Mucosa of descending colon (tissue), 3 donors: Measurements from ENCODE around the gene GOLPH3. TPM values are rescaled to one million over a fixed set of nuclear protein-coding genes. Genes with fewer than 3 reads are reported as not detected.

ENCODE experiments used
- ATAC-seq: fragments of 200-7000 bp; cut with Tn5 transposase; one replicate; pipeline ENCODE4 v1.9.1; 2020; ENCODE audit warnings: mild to moderate bottlenecking, moderate library complexity
- DNase-seq, 3 donors: peaks; one replicate each; pipeline ENCODE4 v3.0.0-alpha.2; 2020
- H3K36me3 ChIP-seq: fragments of 200-600 bp; one replicate; pipeline ENCODE4 v1.8.0; 2021; ENCODE audit warnings: low read depth, mild to moderate bottlenecking
- H3K4me1 ChIP-seq: fragments of 200-600 bp; one replicate; pipeline ENCODE4 v1.8.0; 2021; ENCODE audit warnings: low read depth, mild to moderate bottlenecking
- H3K4me3 ChIP-seq: fragments of 200-600 bp; one replicate; pipeline ENCODE4 v1.8.0; 2021; ENCODE audit warnings: mild to moderate bottlenecking
- H3K9me3 ChIP-seq: fragments of 200-600 bp; one replicate; pipeline ENCODE4 v1.8.0; 2021; ENCODE audit warnings: mild to moderate bottlenecking
- CTCF ChIP-seq: fragments of 200-600 bp; IDR thresholded peaks from one replicate; pipeline ENCODE4 v1.8.0; 2022; ENCODE audit warnings: antibody characterized with exemption, mild to moderate bottlenecking
- intact Hi-C, 2 donors: fragments of 100-400 bp; cut with DNase I in 1 of 2; cut with micrococcal nuclease in 1 of 2; formaldehyde crosslinking; loops; one replicate each; pipeline versions ENCODE4 v1.11.0 to v1.11.1; 2022; cut with DNase I, micrococcal nuclease
- total RNA-seq, 3 donors: library from RNA; stranded (reverse); fragmentation: NEBNext Ultra II Directional in 2 of 3; extraction: Animal tissue kit (Norgen Biotek cat#: 25700) in 2 of 3; gene quantifications; one replicate each; pipeline versions ENCODE4 v1.2.1 to v1.2.4, GENCODE V29; 2021 to 2023
- donor health status: DM: no; HTN: no; CAD: no; lungs with moderate emphysema.
- donor health status: DM: no; HTN: no; CAD: no.
- donor health status: DM: no; HTN: yes; CAD: no.

Gene GOLPH3
- total RNA-seq, 3 donors from 2014 or later: 101 to 178 (median 123) TPM

GRCh38 chr5:32138839-32139493, 35.2 kb downstream of the GOLPH3 start:
- no peaks in the 10 kb centered on the region for H3K9me3 ChIP-seq
- ATAC-seq (no peak), DNase-seq (no peak)
- H3K4me1 ChIP-seq: no peaks in the 10 kb centered on the region
- intact Hi-C loops: no loop called here
- no peak for TF ChIP-seq CTCF
- H3K36me3 ChIP-seq: no peaks in the 10 kb centered on the region
- H3K4me3 ChIP-seq: no peak overlapping the region

GRCh38 chr5:32136342-32136741, 37.8 kb downstream of the GOLPH3 start:
- DNase-seq (no peak), ATAC-seq (no peak)
- no peaks in the 10 kb centered on the region for H3K36me3 ChIP-seq
- no peak overlapping the region for H3K4me3 ChIP-seq
- no peaks in the 10 kb centered on the region for H3K9me3 ChIP-seq
- TF ChIP-seq CTCF: no peak
- intact Hi-C loops: no loop called here
- H3K4me1 ChIP-seq: no peaks in the 10 kb centered on the region

- Histone ChIP-seq H3K4me3 (no peak overlapping the region), H3K4me1 (no peaks in the 10 kb centered on the region), H3K36me3 (no peaks in the 10 kb centered on the region), H3K9me3 (no peaks in the 10 kb centered on the region)
- ATAC-seq: no peak
- intact Hi-C loops: no loop called here
- no peak for DNase-seq
- no peak for TF ChIP-seq CTCF
Observed at GRCh38 chr5:32135086-32135485, 39.0 kb downstream of the GOLPH3 start.

GRCh38 chr5:32132757-32133156, 41.4 kb downstream of the GOLPH3 start:
- no peak for TF ChIP-seq CTCF
- intact Hi-C loops: no loop called here

GRCh38 chr5:32131604-32132003, 42.5 kb downstream of the GOLPH3 start:
- Histone ChIP-seq H3K36me3 (no peaks in the 10 kb centered on the region), H3K4me3 (no peak overlapping the region), H3K9me3 (no peaks in the 10 kb centered on the region), H3K4me1 (no peaks in the 10 kb centered on the region)
- intact Hi-C loops: no loop called here
- no peak for TF ChIP-seq CTCF
- ATAC-seq (no peak), DNase-seq (no peak)

More at GRCh38 chr5:32132757-32133156, 41.4 kb downstream of the GOLPH3 start:
- DNase-seq (no peak), ATAC-seq (no peak)
- H3K36me3 ChIP-seq: no peaks in the 10 kb centered on the region
- H3K9me3 ChIP-seq: no peaks in the 10 kb centered on the region
- no peak overlapping the region for H3K4me3 ChIP-seq
- no peaks in the 10 kb centered on the region for H3K4me1 ChIP-seq

- H3K36me3 ChIP-seq: no peaks in the 10 kb centered on the region
- no peaks in the 10 kb centered on the region for H3K4me1 ChIP-seq
- DNase-seq (no peak), ATAC-seq (no peak)
- H3K4me3 ChIP-seq: no peak overlapping the region
- H3K9me3 ChIP-seq: no peaks in the 10 kb centered on the region
- no peak for TF ChIP-seq CTCF
- intact Hi-C loops: no loop called here
Observed at GRCh38 chr5:32130865-32131264, 43.3 kb downstream of the GOLPH3 start.
